ENCODE data around the gene RFC1. TPM values are rescaled to one million over a fixed set of nuclear protein-coding genes. Genes with fewer than 3 reads are reported as not detected.
"Not testable (repeated sequence)": the region's sequence is repeated elsewhere in the genome, so short reads cannot be mapped to it uniquely, and the experiment has no call there.

Gene RFC1, protein sequence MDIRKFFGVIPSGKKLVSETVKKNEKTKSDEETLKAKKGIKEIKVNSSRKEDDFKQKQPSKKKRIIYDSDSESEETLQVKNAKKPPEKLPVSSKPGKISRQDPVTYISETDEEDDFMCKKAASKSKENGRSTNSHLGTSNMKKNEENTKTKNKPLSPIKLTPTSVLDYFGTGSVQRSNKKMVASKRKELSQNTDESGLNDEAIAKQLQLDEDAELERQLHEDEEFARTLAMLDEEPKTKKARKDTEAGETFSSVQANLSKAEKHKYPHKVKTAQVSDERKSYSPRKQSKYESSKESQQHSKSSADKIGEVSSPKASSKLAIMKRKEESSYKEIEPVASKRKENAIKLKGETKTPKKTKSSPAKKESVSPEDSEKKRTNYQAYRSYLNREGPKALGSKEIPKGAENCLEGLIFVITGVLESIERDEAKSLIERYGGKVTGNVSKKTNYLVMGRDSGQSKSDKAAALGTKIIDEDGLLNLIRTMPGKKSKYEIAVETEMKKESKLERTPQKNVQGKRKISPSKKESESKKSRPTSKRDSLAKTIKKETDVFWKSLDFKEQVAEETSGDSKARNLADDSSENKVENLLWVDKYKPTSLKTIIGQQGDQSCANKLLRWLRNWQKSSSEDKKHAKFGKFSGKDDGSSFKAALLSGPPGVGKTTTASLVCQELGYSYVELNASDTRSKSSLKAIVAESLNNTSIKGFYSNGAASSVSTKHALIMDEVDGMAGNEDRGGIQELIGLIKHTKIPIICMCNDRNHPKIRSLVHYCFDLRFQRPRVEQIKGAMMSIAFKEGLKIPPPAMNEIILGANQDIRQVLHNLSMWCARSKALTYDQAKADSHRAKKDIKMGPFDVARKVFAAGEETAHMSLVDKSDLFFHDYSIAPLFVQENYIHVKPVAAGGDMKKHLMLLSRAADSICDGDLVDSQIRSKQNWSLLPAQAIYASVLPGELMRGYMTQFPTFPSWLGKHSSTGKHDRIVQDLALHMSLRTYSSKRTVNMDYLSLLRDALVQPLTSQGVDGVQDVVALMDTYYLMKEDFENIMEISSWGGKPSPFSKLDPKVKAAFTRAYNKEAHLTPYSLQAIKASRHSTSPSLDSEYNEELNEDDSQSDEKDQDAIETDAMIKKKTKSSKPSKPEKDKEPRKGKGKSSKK
- polyA plus RNA-seq (2013, experiment 1 of 2), result 66.4 TPM
- 62.1 TPM for polyA plus RNA-seq (2013, experiment 2 of 2)

DNA sequence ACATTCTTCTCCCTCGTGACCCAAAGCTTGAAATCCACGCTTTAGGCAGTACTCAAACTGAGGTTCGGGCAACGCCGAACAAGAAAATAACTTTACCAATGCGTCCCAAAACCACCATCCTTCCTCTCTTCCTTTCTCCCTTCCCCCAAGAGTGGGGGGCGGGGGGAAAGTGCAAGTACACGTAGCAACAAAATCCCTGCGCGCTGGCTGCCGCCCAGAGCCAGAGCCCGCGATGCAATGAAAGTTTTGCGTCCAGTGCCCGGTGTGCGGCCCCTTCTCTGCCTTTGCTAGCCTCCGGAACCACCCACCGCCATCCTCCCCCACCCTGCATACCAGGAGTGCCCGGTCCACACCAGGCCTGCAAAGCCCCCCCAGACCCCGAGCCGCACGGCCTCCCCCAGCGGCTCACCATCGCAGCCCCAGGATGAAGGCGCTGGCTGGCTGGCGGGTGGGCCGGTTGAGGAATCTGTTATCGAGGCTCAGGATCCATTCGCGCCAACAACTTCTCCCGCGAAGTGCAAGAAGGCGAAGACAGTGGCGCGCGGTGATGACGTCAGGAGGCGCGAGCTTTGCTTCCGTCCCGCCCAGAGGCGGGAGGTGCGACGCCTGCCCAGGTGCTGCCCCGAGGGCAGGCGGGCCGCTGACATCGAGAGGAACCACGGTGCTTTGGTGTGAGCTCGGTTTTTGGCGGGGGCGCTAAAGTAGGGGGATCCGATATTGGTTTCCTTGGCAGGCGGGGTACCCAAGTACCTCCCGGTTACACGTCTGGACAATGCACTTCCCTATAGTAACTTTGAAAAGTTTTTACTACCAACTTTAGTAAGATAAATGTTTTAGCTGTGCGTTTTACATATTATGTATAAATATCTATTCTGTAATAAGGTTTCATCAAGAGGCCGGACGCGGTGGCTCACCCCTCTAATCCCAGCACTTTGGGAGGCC lies at the start of gene RFC1:
Gene RFC1, minus strand, starts transcription at position 533 of the 942 bp plus-strand sequence. Its CDS starts 121 bp downstream, at position 412.
- H3K4me2 ChIP-seq (ENCODE audit: low read length, poor library complexity, severe bottlenecking), result peak within 1 kb of the TSS; percentile 69
- peak; percentile 92 for DNase-seq
- WGBS, result 3% methylated on average over 52 of the region's 60 CpGs

DNA sequence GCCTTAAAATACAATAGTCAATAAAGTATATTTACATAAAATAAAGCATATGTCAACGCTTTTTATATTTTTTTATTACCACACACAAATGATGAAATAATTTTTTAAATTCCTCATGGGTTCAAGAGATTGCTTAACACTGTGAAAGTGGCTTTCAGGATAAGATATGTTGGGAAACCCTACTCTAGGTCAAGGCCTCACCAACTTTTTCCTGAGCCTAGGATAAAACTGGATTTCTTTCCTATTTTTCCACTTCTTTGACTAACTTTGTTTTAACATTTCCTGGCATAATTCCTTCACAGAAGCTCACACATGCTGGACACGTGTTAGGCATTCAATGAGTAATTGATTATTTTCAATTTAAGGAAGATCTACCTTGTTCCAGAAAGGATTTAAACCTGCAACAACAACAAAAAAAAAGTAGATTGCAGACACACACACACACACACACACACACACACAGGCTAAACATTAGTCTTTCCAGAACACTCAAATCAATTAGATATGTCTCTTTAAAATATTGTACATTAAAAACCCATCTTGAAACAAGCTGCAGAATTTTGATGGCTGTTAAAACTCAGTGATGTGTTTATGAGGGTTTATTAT lies 49.6 kb upstream of the RFC1 start:
- H3K27ac ChIP-seq (ENCODE audit: low read length, poor library complexity, severe bottlenecking), result no peak overlapping the region
- no peak overlapping the region for H2BK15ac ChIP-seq (ENCODE audit: low read depth, poor library complexity, severe bottlenecking)
- no peak overlapping the region for H3K4ac ChIP-seq (ENCODE audit: low read depth in 1 of 2, low read length in 2 of 2)
- H3K9me3 ChIP-seq (ENCODE audit: control insufficient read depth, low read length), result no peaks in the 10 kb centered on the region
- DNase-seq, result no peak
- H3K9ac ChIP-seq (ENCODE audit: low read length), result no peak overlapping the region
- H3K27me3 ChIP-seq (ENCODE audit: control insufficient read depth in 1 of 2, insufficient read depth in 1 of 2, low read length in 2 of 2), result no peaks in the 10 kb centered on the region
- 80% methylated on average over 1 of the region's 2 CpGs for WGBS
- H2BK12ac ChIP-seq (ENCODE audit: low read length in 2 of 2), result no peak overlapping the region
- no peak overlapping the region for H4K8ac ChIP-seq (ENCODE audit: low read length)
- H2BK120ac ChIP-seq (ENCODE audit: low read depth, low read length), result no peak overlapping the region
- no peak overlapping the region for H3K4me3 ChIP-seq (ENCODE audit: insufficient read depth in 1 of 2, low read depth in 1 of 2, low read length in 2 of 2)
- no peak overlapping the region for H3K4me2 ChIP-seq (ENCODE audit: low read length, poor library complexity, severe bottlenecking)
- H3K79me1 ChIP-seq (replicated peaks; ENCODE audit: low read length, poor library complexity, severe bottlenecking), result no peaks in the 10 kb centered on the region
- H3K14ac ChIP-seq (ENCODE audit: low read length in 2 of 2), result no peak overlapping the region
- H4K91ac ChIP-seq (ENCODE audit: low read length), result no peak overlapping the region
- H3K23ac ChIP-seq (ENCODE audit: low read length in 2 of 2), result no peak overlapping the region
- no peak overlapping the region for H2AK5ac ChIP-seq (ENCODE audit: low read length, severe bottlenecking)
- H3K36me3 ChIP-seq (ENCODE audit: control insufficient read depth in 1 of 2, insufficient read depth in 2 of 2, low read depth in 1 of 2, low read length in 2 of 2), result no peaks in the 10 kb centered on the region
- no peak overlapping the region for H2BK5ac ChIP-seq (ENCODE audit: low read depth, low read length, poor library complexity, severe bottlenecking)
- H3K4me1 ChIP-seq (ENCODE audit: control insufficient read depth, insufficient read depth, low read depth, low read length), result no peaks in the 10 kb centered on the region
- no peak overlapping the region for H3K18ac ChIP-seq (ENCODE audit: low read depth in 1 of 2, low read length in 2 of 2)
- H2AFZ ChIP-seq (ENCODE audit: low read depth, low read length), result no peak overlapping the region

More for the DNA sequence above, at the start of gene RFC1:
- peak within 1 kb of the TSS in 1 of 2 experiments; percentile 77 for H2BK12ac ChIP-seq (ENCODE audit: low read length in 2 of 2)
- H2BK5ac ChIP-seq (ENCODE audit: low read depth, low read length, poor library complexity, severe bottlenecking), result peak within 1 kb of the TSS; percentile 35
- peaks cover 0 to under 1% of the 10 kb centered on the region in 2 experiments for H3K36me3 ChIP-seq (ENCODE audit: control insufficient read depth in 1 of 2, insufficient read depth in 2 of 2, low read depth in 1 of 2, low read length in 2 of 2)
- H3K4me3 ChIP-seq (ENCODE audit: insufficient read depth in 1 of 2, low read depth in 1 of 2, low read length in 2 of 2), result peak within 1 kb of the TSS; percentile 85 to 99
- H3K79me1 ChIP-seq (replicated peaks; ENCODE audit: low read length, poor library complexity, severe bottlenecking), result peaks cover 3% of the 10 kb centered on the region
- peak within 1 kb of the TSS; percentile 83 to 96 for H3K18ac ChIP-seq (ENCODE audit: low read depth in 1 of 2, low read length in 2 of 2)
- peak within 1 kb of the TSS; percentile 53 to 73 for H3K4ac ChIP-seq (ENCODE audit: low read depth in 1 of 2, low read length in 2 of 2)
- H4K8ac ChIP-seq (ENCODE audit: low read length), result peak within 1 kb of the TSS; percentile 95
- peak within 1 kb of the TSS; percentile 31 for H3K27ac ChIP-seq (ENCODE audit: low read length, poor library complexity, severe bottlenecking)
- peak within 1 kb of the TSS; percentile 67 for H2AFZ ChIP-seq (ENCODE audit: low read depth, low read length)
- H2BK15ac ChIP-seq (ENCODE audit: low read depth, poor library complexity, severe bottlenecking), result peak within 1 kb of the TSS; percentile 54
- H4K91ac ChIP-seq (ENCODE audit: low read length), result peak within 1 kb of the TSS; percentile 14
- peak within 1 kb of the TSS; percentile 29 for H2BK120ac ChIP-seq (ENCODE audit: low read depth, low read length)
- H2AK5ac ChIP-seq (ENCODE audit: low read length, severe bottlenecking), result no peak within 1 kb of the TSS
- peak within 1 kb of the TSS in 1 of 2 experiments; percentile 40 for H3K23ac ChIP-seq (ENCODE audit: low read length in 2 of 2)
- peak within 1 kb of the TSS; percentile 97 for H3K9ac ChIP-seq (ENCODE audit: low read length)
- peaks cover 3% of the 10 kb centered on the region for H3K4me1 ChIP-seq (ENCODE audit: control insufficient read depth, insufficient read depth, low read depth, low read length)
- H3K9me3 ChIP-seq (ENCODE audit: control insufficient read depth, low read length), result no peaks in the 10 kb centered on the region
- H3K27me3 ChIP-seq (ENCODE audit: control insufficient read depth in 1 of 2, insufficient read depth in 1 of 2, low read length in 2 of 2), result no peaks in the 10 kb centered on the region
- H3K14ac ChIP-seq (ENCODE audit: low read length in 2 of 2), result peak within 1 kb of the TSS in 1 of 2 experiments; percentile 93

DNA sequence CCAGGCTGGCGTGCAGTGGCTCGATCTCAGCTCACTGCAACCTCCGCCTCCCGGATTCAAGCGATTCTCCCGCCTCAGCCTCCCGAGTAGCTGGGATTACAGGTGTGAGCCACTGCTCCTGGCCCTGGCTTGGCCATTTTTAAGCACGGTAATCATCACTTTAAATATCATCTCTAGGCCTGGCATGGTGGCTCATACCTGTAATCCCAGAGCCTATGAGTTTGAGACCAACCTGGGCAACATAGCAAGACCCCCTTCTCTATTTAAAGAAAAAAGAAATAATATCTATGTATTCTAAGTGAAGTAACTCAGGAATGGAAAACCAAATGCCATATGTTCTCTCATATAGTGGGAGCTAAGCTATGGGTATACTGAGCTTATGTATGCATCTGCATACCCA lies 45.4 kb upstream of the RFC1 start:
- H3K27me3 ChIP-seq (ENCODE audit: control insufficient read depth in 1 of 2, insufficient read depth in 1 of 2, low read length in 2 of 2); H3K9me3 ChIP-seq (ENCODE audit: control insufficient read depth, low read length); H3K14ac ChIP-seq (ENCODE audit: low read length in 2 of 2); H3K4me3 ChIP-seq (ENCODE audit: insufficient read depth in 1 of 2, low read depth in 1 of 2, low read length in 2 of 2); H2BK5ac ChIP-seq (ENCODE audit: low read depth, low read length, poor library complexity, severe bottlenecking); H3K4ac ChIP-seq (ENCODE audit: low read depth in 1 of 2, low read length in 2 of 2); H2BK120ac ChIP-seq (ENCODE audit: low read depth, low read length); H3K18ac ChIP-seq (ENCODE audit: low read depth in 1 of 2, low read length in 2 of 2); H2AK5ac ChIP-seq (ENCODE audit: low read length, severe bottlenecking); H3K4me2 ChIP-seq (ENCODE audit: low read length, poor library complexity, severe bottlenecking); H3K27ac ChIP-seq (ENCODE audit: low read length, poor library complexity, severe bottlenecking); H2BK15ac ChIP-seq (ENCODE audit: low read depth, poor library complexity, severe bottlenecking); H3K79me1 ChIP-seq (replicated peaks; ENCODE audit: low read length, poor library complexity, severe bottlenecking); H2AFZ ChIP-seq (ENCODE audit: low read depth, low read length); H3K9ac ChIP-seq (ENCODE audit: low read length); H2BK12ac ChIP-seq (ENCODE audit: low read length in 2 of 2); DNase-seq; H4K91ac ChIP-seq (ENCODE audit: low read length); H3K36me3 ChIP-seq (ENCODE audit: control insufficient read depth in 1 of 2, insufficient read depth in 2 of 2, low read depth in 1 of 2, low read length in 2 of 2); H4K8ac ChIP-seq (ENCODE audit: low read length); H3K4me1 ChIP-seq (ENCODE audit: control insufficient read depth, insufficient read depth, low read depth, low read length); H3K23ac ChIP-seq (ENCODE audit: low read length in 2 of 2): not testable (repeated sequence)
- WGBS, result 96% methylated on average over 8 of the region's 8 CpGs

Measured in mesenchymal stem cell (in vitro differentiated cells and primary cell).